GM21360 (cell line): Measurements from ENCODE around the gene NRXN2.

Experiments used
- ATAC-seq: cut with Tn5 transposase; IDR thresholded peaks from one replicate; pipeline ENCODE4 v1.9.1; 2021; ENCODE audit warnings: mild to moderate bottlenecking, moderate library complexity; ENCODE audit not compliant: unreplicated experiment

Gene NRXN2

GRCh38 chr11:64609436-64610047 is 113.5 kb downstream of the NRXN2 start:
- no peak for ATAC-seq

DNA sequence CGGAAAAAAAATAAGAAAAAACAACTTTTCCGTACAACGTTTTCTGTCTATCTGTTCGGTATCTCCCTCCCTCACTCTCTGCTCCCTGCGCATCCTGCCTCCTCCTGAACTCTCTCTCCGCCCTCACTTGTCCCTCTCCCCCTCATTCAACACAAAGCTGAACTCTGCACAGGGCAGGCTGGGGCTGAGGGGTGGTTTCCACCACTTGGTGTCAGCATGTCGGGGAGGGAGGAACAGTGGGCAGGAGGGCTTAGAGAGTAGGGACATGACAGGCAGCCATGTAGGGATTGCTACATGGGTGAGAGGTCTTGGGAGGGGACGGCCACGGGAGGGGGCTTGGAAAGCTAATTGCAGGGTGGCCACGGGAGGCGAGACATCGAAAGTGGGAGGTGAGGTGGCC is 114.4 kb downstream of the NRXN2 start:
- ATAC-seq = no peak

DNA sequence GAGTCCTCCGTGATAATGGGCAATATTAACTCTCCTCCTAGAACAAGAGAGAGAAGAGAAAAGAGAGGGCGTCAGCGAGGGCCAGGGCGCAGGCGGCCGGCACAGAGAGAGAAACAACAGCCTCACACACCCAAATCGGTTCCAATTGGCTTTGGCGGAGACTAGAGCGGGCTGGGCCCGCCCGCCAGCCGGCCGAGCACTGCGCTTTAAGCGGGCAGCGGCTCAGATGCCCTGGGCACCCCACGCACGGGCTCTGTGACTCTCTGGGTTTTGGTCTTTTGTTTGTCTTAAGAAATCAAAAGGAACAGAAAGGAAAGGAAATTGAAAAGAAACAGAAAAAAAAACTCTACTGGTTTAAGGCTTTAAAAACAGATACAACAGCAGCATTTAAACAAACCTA is 115.0 kb downstream of the NRXN2 start:
- ATAC-seq = no peak

GRCh38 chr11:64607381-64607985 is 115.5 kb downstream of the NRXN2 start:
- ATAC-seq = no peak

GRCh38 chr11:64606796-64607380 is 116.1 kb downstream of the NRXN2 start:
- ATAC-seq = no peak

- ATAC-seq = no peak
These were observed 117.1 kb downstream of the NRXN2 start for GRCh38 chr11:64605656-64606585.

- ATAC-seq = no peak
These were observed 117.8 kb downstream of the NRXN2 start for GRCh38 chr11:64605244-64605560.

- no peak for ATAC-seq
These were observed 118.3 kb downstream of the NRXN2 start for GRCh38 chr11:64604458-64605243.

DNA sequence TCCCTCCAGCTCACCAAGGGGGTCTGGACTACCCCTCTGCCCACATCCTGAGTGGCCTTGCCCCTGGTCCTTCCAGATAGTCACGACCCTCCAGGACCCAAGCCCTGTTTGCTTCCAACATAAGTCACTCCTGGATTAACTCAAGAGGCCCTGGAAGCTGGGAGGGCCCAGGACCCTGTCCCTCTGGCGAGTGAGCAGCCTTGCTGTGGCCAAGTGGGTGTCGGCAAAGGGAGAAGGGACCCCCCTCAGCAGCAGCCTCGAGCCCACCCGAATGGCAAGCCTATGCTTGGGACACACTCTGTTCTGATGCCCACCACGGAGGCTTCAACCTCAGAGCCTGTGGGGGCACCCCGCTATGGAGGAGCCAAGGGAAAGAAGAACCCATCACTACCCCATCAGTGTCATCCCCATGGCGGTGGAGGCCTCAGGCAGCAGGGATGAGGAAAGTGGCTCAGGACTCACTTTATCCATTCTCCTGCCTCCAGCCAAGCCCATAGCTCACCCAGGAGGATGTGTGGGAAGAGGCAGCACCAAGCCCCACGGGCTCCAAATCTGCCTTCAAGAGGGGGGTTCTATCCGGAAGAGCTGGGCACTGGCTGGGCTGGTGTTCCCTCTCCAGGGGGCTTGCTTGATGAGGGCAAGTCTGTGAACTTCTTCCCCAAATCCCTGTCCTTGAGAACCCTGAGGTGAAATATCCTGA is 119.4 kb downstream of the NRXN2 start:
- ATAC-seq = no peak

GRCh38 chr11:64602466-64603070 is 120.4 kb downstream of the NRXN2 start:
- no peak for ATAC-seq

DNA sequence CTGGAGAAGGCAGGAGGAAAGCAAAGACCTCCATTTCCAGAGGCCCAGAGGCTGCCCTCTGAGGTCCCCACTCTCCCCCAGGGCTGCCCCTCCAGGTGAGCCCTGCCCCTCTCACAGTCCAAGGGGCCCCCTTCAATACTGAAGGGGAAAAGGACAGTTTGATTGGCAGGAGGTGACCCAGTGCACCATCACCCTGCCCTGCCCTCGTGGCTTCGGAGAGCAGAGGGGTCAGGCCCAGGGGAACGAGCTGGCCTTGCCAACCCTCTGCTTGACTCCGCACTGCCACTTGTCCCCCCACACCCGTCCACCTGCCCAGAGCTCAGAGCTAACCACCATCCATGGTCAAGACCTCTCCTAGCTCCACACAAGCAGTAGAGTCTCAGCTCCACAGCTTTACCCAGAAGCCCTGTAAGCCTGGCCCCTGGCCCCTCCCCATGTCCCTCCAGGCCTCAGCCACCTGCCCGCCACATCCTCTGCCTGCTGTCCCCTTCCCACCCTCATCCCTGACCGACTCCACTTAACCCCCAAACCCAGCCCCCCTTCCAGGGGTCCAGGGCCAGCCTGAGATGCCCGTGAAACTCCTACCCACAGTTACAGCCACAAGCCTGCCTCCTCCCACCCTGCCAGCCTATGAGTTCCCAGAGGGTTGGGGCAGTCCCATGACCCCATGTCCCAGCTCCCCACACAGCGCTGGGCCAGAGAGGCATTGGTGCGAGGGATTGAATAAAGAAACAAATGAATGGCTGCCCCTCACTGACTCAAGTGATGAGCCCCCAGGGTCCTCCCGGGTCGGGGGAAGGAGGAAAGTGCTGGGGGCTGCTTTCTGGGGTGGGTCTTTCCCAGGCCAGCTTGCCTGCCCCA is 121.2 kb downstream of the NRXN2 start:
- no peak for ATAC-seq

GRCh38 chr11:64600281-64600992 is 122.6 kb downstream of the NRXN2 start:
- no peak for ATAC-seq

GRCh38 chr11:64599698-64600211 is 123.2 kb downstream of the NRXN2 start:
- no peak for ATAC-seq

GRCh38 chr11:64598797-64599697 is 124.0 kb downstream of the NRXN2 start:
- ATAC-seq = no peak

- no peak for ATAC-seq
These were observed 124.7 kb downstream of the NRXN2 start for GRCh38 chr11:64598106-64598796.

GRCh38 chr11:64597671-64598101 is 125.3 kb downstream of the NRXN2 start:
- no peak for ATAC-seq
